ENCODE measurements around the gene TEAD4. TPM values are rescaled to one million over a fixed set of nuclear protein-coding genes. Genes with fewer than 3 reads are reported as not detected.
A peak's percentile ranks its signal among the peaks of the same experiment; 100 is the strongest.

TEAD4 gene
- total RNA-seq, 1 donor from 2014 or later, result 5.1 TPM

- no peak for DNase-seq (ENCODE audit: low spot score)
These were observed 73.0 kb downstream of the TEAD4 start for GRCh38 chr12:3032161-3032560.

- no peak for DNase-seq (ENCODE audit: low spot score)
These were observed 73.8 kb downstream of the TEAD4 start for GRCh38 chr12:3032770-3033538.

GRCh38 chr12:3033539-3033867 lies 74.3 kb downstream of the TEAD4 start:
- DNase-seq (ENCODE audit: low spot score), result no peak

- peak; percentile 46 for DNase-seq (ENCODE audit: low spot score)
These were observed 75.0 kb downstream of the TEAD4 start for GRCh38 chr12:3034067-3034750.

GRCh38 chr12:3035171-3035570 lies 76.0 kb downstream of the TEAD4 start:
- no peak for DNase-seq (ENCODE audit: low spot score)

GRCh38 chr12:3035815-3036702 lies 76.9 kb downstream of the TEAD4 start:
- no peak for DNase-seq (ENCODE audit: low spot score)

GRCh38 chr12:3036901-3037600 lies 77.9 kb downstream of the TEAD4 start:
- no peak for DNase-seq (ENCODE audit: low spot score)

GRCh38 chr12:3038166-3038565 lies 79.0 kb downstream of the TEAD4 start:
- DNase-seq (ENCODE audit: low spot score), result no peak

GRCh38 chr12:3038926-3039510 lies 79.8 kb downstream of the TEAD4 start:
- no peak for DNase-seq (ENCODE audit: low spot score)

- DNase-seq (ENCODE audit: low spot score), result no peak
These were observed 80.9 kb downstream of the TEAD4 start for GRCh38 chr12:3040026-3040656.

GRCh38 chr12:3040663-3041544 lies 81.7 kb downstream of the TEAD4 start:
- DNase-seq (ENCODE audit: low spot score), result no peak

- peak; percentile 37 for DNase-seq (ENCODE audit: low spot score)
These were observed 82.5 kb downstream of the TEAD4 start for GRCh38 chr12:3041558-3042164.

GRCh38 chr12:3042394-3042793 lies 83.2 kb downstream of the TEAD4 start:
- DNase-seq (ENCODE audit: low spot score), result no peak

- no peak for DNase-seq (ENCODE audit: low spot score)
These were observed 83.6 kb downstream of the TEAD4 start for GRCh38 chr12:3042826-3043225.

- no peak for DNase-seq (ENCODE audit: low spot score)
These were observed 84.2 kb downstream of the TEAD4 start for GRCh38 chr12:3043406-3043805.

- no peak for DNase-seq (ENCODE audit: low spot score)
These were observed 85.0 kb downstream of the TEAD4 start for GRCh38 chr12:3044141-3044630.

- DNase-seq (ENCODE audit: low spot score), result no peak
These were observed 86.3 kb downstream of the TEAD4 start for GRCh38 chr12:3045494-3045893.

- DNase-seq (ENCODE audit: low spot score), result no peak
These were observed 86.8 kb downstream of the TEAD4 start for GRCh38 chr12:3045989-3046388.

- peak; percentile 24 for DNase-seq (ENCODE audit: low spot score)
These were observed 87.4 kb downstream of the TEAD4 start for GRCh38 chr12:3046441-3047200.

Measured in mucosa of gallbladder (tissue), 1 donor.